ENCODE data around the gene ARMH1. TPM values are rescaled to one million over a fixed set of nuclear protein-coding genes. Genes with fewer than 3 reads are reported as not detected.
A peak's percentile ranks its signal among the peaks of the same experiment; 100 is the strongest.
"Not testable (repeated sequence)": the region's sequence is repeated elsewhere in the genome, so short reads cannot be mapped to it uniquely, and the experiment has no call there.

ARMH1 gene
- total and polyA plus RNA-seq, 5 experiments from 2014 or later = 46.2 to 79.0 (median 70.4) TPM

- no peaks in the 10 kb centered on the region for H3K9me3 Mint-ChIP-seq
- DNase-seq (peak; percentile 92 to 97 (median 94)), ATAC-seq (peak; percentile 99 to 100)
- H3K4me1 Mint-ChIP-seq = peaks cover 5 to 19% (median 14%) of the 10 kb centered on the region in 4 donors
- peak within 1 kb of the TSS; percentile 83 to 98 (median 96) for H3K27ac Mint-ChIP-seq
- H3K36me3 Mint-ChIP-seq = no peaks in the 10 kb centered on the region
- POLR2A ChIA-PET = interaction anchor here (0.9 to 2.9 kb wide), 5 partner anchors 9 to 60 kb away, joined by 3 to 22 read pairs (median 4); partner anchors contain the start of genes PLK3, RNU5D-1 and RPS8
- no peaks in the 10 kb centered on the region for H3K27me3 Mint-ChIP-seq
- peak within 1 kb of the TSS; percentile 83 to 96 (median 93) for H3K4me3 Mint-ChIP-seq
Measured at GRCh38 chr1:44739307-44740178, 65.0 kb downstream of the ARMH1 start, which contains the start of gene KIF2C. Gene KIF2C (plus strand): TSS chr1:44739837. CDS start chr1:44739933, 96 bp downstream.

- ATAC-seq (no peak), DNase-seq (no peak)
- H3K9me3 Mint-ChIP-seq = no peaks in the 10 kb centered on the region
Measured at GRCh38 chr1:44740179-44740617, 65.7 kb downstream of the ARMH1 start.

GRCh38 chr1:44743211-44743610, 68.7 kb downstream of the ARMH1 start:
- POLR2A ChIA-PET = interaction anchor here (0.5 to 0.7 kb wide), 4 partner anchors 69 to 743 kb away, joined by 3 to 4 read pairs (median 4); no protein-coding TSS in a partner anchor

More at GRCh38 chr1:44740179-44740617, 65.7 kb downstream of the ARMH1 start:
- Mint-ChIP-seq H3K4me1 (peaks cover 5 to 19% (median 14%) of the 10 kb centered on the region in 4 donors), H3K27me3 (no peaks in the 10 kb centered on the region), H3K4me3 (peak overlapping the region; percentile 83 to 96 (median 93)), H3K36me3 (no peaks in the 10 kb centered on the region), H3K27ac (peak overlapping the region in 9 of 10 donors; percentile 24 to 98 (median 93))
- POLR2A ChIA-PET = interaction anchor here (0.6 to 2.9 kb wide), 6 partner anchors 9 to 60 kb away, joined by 3 to 22 read pairs (median 4); partner anchors contain the start of genes PLK3, RNU5D-1 and RPS8

GRCh38 chr1:44747878-44748277, 73.4 kb downstream of the ARMH1 start:
- no peak overlapping the region for H3K27ac Mint-ChIP-seq
- H3K36me3 Mint-ChIP-seq = no peaks in the 10 kb centered on the region
- ATAC-seq = no peak
- no peak overlapping the region for H3K4me3 Mint-ChIP-seq
- no peaks in the 10 kb centered on the region for H3K9me3 Mint-ChIP-seq
- peaks cover 0 to 3% (median under 1%) of the 10 kb centered on the region in 4 donors for H3K4me1 Mint-ChIP-seq
- POLR2A ChIA-PET = interaction anchor here (0.8 to 1.6 kb wide), 3 partner anchors 17 to 28 kb away, joined by 3 to 4 read pairs (median 4); partner anchors contain the start of gene RNU5D-1
- no peak for DNase-seq
- no peaks in the 10 kb centered on the region for H3K27me3 Mint-ChIP-seq

More at GRCh38 chr1:44743211-44743610, 68.7 kb downstream of the ARMH1 start:
- ATAC-seq (no peak), DNase-seq (no peak)
- Mint-ChIP-seq H3K27me3 (no peaks in the 10 kb centered on the region), H3K9me3 (no peaks in the 10 kb centered on the region), H3K36me3 (no peaks in the 10 kb centered on the region), H3K4me1 (peaks cover 5 to 18% (median 15%) of the 10 kb centered on the region in 4 donors), H3K27ac (no peak overlapping the region), H3K4me3 (no peak overlapping the region)

- ATAC-seq (no peak), DNase-seq (no peak)
- Mint-ChIP-seq H3K27ac (peak overlapping the region in 2 of 10 donors; percentile 53 to 79), H3K36me3 (peaks cover 0 to 6% (median 0%) of the 10 kb centered on the region in 3 donors), H3K4me1 (peaks cover 5 to 20% (median 14%) of the 10 kb centered on the region in 4 donors), H3K27me3 (no peaks in the 10 kb centered on the region), H3K9me3 (no peaks in the 10 kb centered on the region), H3K4me3 (no peak overlapping the region)
- POLR2A ChIA-PET = no interaction called here
Measured at GRCh38 chr1:44757420-44757819, 82.9 kb downstream of the ARMH1 start.

GRCh38 chr1:44759077-44759476, 84.6 kb downstream of the ARMH1 start:
- POLR2A ChIA-PET = interaction anchor here (1.4 kb wide), 1 partner anchor 16 kb away, joined by 7 read pairs; the partner anchor contains the start of gene RPS8
- H3K4me3 Mint-ChIP-seq = no peak overlapping the region
- H3K4me1 Mint-ChIP-seq = peaks cover 1 to 13% (median 11%) of the 10 kb centered on the region in 4 donors
- no peaks in the 10 kb centered on the region for H3K9me3 Mint-ChIP-seq
- H3K27ac Mint-ChIP-seq = peak overlapping the region in 1 of 10 donors; percentile 38
- DNase-seq (no peak), ATAC-seq (no peak)
- no peaks in the 10 kb centered on the region for H3K27me3 Mint-ChIP-seq
- peaks cover 0 to 8% (median 0%) of the 10 kb centered on the region in 3 donors for H3K36me3 Mint-ChIP-seq

GRCh38 chr1:44760876-44761275, 86.4 kb downstream of the ARMH1 start:
- ATAC-seq (no peak), DNase-seq (no peak)
- Mint-ChIP-seq H3K9me3 (no peaks in the 10 kb centered on the region), H3K27me3 (no peaks in the 10 kb centered on the region), H3K4me1 (peaks cover 1 to 12% (median 10%) of the 10 kb centered on the region in 4 donors), H3K36me3 (peaks cover 0 to 8% (median 0%) of the 10 kb centered on the region in 3 donors), H3K4me3 (no peak overlapping the region), H3K27ac (no peak overlapping the region)
- POLR2A ChIA-PET = no interaction called here

GRCh38 chr1:44766421-44766820, 91.9 kb downstream of the ARMH1 start:
- DNase-seq, ATAC-seq, H3K36me3 Mint-ChIP-seq, H3K9me3 Mint-ChIP-seq, H3K4me1 Mint-ChIP-seq, H3K27me3 Mint-ChIP-seq, H3K4me3 Mint-ChIP-seq, H3K27ac Mint-ChIP-seq: not testable (repeated sequence)
- POLR2A ChIA-PET = interaction anchor here (0.8 to 2.2 kb wide), 5 partner anchors 9 to 54 kb away, joined by 3 to 10 read pairs (median 5); partner anchors contain the start of genes RNU5D-1 and RPS8

Other genes starting within 250 kb of the ARMH1 start
- gene TMEM53, start 233 bp upstream of the ARMH1 start, total RNA-seq = 1 to 10 TPM; 1.0 to 2.1 TPM
- gene TMEM53, start 233 bp upstream of the ARMH1 start, polyA plus RNA-seq = 1 to 10 TPM; 4.6 to 5.9 (median 5.5) TPM
- gene RNU5D-1, start 56.5 kb downstream of the ARMH1 start, total RNA-seq = not detected
- not detected for gene RNU5D-1, start 56.5 kb downstream of the ARMH1 start, polyA plus RNA-seq
- under 1 TPM; 0.41 to 0.91 TPM for gene KIF2C, start 65.1 kb downstream of the ARMH1 start, total RNA-seq
- gene KIF2C, start 65.1 kb downstream of the ARMH1 start, polyA plus RNA-seq = under 1 TPM; 0.40 to 0.61 (median 0.40) TPM
- 1,000 to 10,000 TPM; 2,208 to 2,330 TPM for gene RPS8, start 100.8 kb downstream of the ARMH1 start, total RNA-seq
- 1,000 to 10,000 TPM; 1,336 to 1,571 (median 1,431) TPM for gene RPS8, start 100.8 kb downstream of the ARMH1 start, polyA plus RNA-seq
- 1 to 10 TPM; 1.6 to 2.2 TPM for gene BEST4, start 113.5 kb downstream of the ARMH1 start, total RNA-seq
- gene BEST4, start 113.5 kb downstream of the ARMH1 start, polyA plus RNA-seq = under 1 TPM in 2 of 3 donors, not detected in 1; 0.29 to 0.32 TPM
- 100 to 1,000 TPM; 139 to 140 TPM for gene PLK3, start 125.7 kb downstream of the ARMH1 start, total RNA-seq
- gene PLK3, start 125.7 kb downstream of the ARMH1 start, polyA plus RNA-seq = 10 to 100 TPM; 14.3 to 36.0 (median 25.5) TPM
- 1 to 10 TPM; 1.2 to 2.1 TPM for gene DYNLT4, start 132.6 kb downstream of the ARMH1 start, total RNA-seq
- under 1 TPM in 2 of 3 donors, not detected in 1; 0.24 to 0.86 TPM for gene DYNLT4, start 132.6 kb downstream of the ARMH1 start, polyA plus RNA-seq
- 1 to 10 TPM; 6.5 to 8.8 TPM for gene BTBD19, start 133.8 kb downstream of the ARMH1 start, total RNA-seq
- gene BTBD19, start 133.8 kb downstream of the ARMH1 start, polyA plus RNA-seq = under 1 TPM; 0.16 to 0.47 (median 0.44) TPM
- gene PTCH2, start 168.5 kb downstream of the ARMH1 start, total RNA-seq = 1 to 10 TPM; 1.6 to 2.0 TPM
- gene PTCH2, start 168.5 kb downstream of the ARMH1 start, polyA plus RNA-seq = not detected